ENCODE data around the gene PKNOX2. TPM values are rescaled to one million over a fixed set of nuclear protein-coding genes. Genes with fewer than 3 reads are reported as not detected.

PKNOX2 gene
- polyA plus RNA-seq, 2 of the 4 experiments (the other 2 are of a cell fraction), result not detected

DNA sequence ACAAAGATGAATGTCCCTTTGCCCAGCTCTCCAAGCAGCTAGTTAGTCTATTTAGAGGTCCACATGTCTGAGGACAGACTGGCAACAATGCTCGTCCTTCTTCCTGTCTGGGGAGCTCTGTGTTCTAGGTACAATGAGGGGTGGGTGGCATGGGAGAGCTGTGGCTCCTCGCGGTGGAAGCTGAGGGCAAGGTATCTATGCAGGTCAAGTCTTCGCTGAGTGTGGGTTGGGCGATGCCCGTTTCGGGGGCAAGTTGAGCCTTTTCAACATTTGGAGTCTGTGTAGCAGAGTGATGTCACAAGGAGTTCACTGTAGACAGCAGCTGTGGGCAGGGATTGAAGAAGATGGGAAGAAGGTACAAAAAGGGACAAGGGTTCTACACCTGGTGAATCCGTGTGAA lies 168.3 kb downstream of the PKNOX2 start:
- no peak for ATAC-seq
- H3K27ac ChIP-seq, result no peak overlapping the region
- no peak for TF ChIP-seq MAZ (IDR thresholded peaks at IDR 0.05; ENCODE audit: borderline replicate concordance, low read depth, low read length)
- TF ChIP-seq SMC3 (IDR thresholded peaks at IDR 0.05), result no peak
- TF ChIP-seq HOXB13 (CRISPR knock-in tag; IDR thresholded peaks at IDR 0.05; ENCODE audit: low read depth), result no peak
- TF ChIP-seq, protein P1, sequence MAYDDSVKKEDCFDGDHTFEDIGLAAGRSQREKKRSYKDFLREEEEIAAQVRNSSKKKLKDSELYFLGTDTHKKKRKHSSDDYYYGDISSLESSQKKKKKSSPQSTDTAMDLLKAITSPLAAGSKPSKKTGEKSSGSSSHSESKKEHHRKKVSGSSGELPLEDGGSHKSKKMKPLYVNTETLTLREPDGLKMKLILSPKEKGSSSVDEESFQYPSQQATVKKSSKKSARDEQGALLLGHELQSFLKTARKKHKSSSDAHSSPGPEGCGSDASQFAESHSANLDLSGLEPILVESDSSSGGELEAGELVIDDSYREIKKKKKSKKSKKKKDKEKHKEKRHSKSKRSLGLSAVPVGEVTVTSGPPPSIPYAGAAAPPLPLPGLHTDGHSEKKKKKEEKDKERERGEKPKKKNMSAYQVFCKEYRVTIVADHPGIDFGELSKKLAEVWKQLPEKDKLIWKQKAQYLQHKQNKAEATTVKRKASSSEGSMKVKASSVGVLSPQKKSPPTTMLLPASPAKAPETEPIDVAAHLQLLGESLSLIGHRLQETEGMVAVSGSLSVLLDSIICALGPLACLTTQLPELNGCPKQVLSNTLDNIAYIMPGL (CRISPR knock-in tag; IDR thresholded peaks at IDR 0.05; ENCODE audit: borderline replicate concordance), result no peak
- TF ChIP-seq, protein P2, sequence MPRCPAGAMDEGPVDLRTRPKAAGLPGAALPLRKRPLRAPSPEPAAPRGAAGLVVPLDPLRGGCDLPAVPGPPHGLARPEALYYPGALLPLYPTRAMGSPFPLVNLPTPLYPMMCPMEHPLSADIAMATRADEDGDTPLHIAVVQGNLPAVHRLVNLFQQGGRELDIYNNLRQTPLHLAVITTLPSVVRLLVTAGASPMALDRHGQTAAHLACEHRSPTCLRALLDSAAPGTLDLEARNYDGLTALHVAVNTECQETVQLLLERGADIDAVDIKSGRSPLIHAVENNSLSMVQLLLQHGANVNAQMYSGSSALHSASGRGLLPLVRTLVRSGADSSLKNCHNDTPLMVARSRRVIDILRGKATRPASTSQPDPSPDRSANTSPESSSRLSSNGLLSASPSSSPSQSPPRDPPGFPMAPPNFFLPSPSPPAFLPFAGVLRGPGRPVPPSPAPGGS (IDR thresholded peaks at IDR 0.05), result no peak
- no peak for TF ChIP-seq SREBF2 (IDR thresholded peaks at IDR 0.05)
- TF ChIP-seq KDM1A (IDR thresholded peaks at IDR 0.05; ENCODE audit: low read depth), result no peak
- TF ChIP-seq, protein P3, sequence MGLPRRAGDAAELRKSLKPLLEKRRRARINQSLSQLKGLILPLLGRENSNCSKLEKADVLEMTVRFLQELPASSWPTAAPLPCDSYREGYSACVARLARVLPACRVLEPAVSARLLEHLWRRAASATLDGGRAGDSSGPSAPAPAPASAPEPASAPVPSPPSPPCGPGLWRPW (IDR thresholded peaks at IDR 0.05), result no peak
- no peak for TF ChIP-seq JUNB (IDR thresholded peaks at IDR 0.05)
- no peak for TF ChIP-seq MAFK (IDR thresholded peaks at IDR 0.05; ENCODE audit: partially characterized antibody)
- TF ChIP-seq CHD4 (IDR thresholded peaks at IDR 0.05; ENCODE audit: borderline replicate concordance), result no peak
- no peak for TF ChIP-seq POLR2AphosphoS2 (conservative IDR thresholded peaks at IDR 0.05; ENCODE audit: low read length)
- TF ChIP-seq, protein P4, sequence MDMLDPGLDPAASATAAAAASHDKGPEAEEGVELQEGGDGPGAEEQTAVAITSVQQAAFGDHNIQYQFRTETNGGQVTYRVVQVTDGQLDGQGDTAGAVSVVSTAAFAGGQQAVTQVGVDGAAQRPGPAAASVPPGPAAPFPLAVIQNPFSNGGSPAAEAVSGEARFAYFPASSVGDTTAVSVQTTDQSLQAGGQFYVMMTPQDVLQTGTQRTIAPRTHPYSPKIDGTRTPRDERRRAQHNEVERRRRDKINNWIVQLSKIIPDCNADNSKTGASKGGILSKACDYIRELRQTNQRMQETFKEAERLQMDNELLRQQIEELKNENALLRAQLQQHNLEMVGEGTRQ (IDR thresholded peaks at IDR 0.05), result no peak
- TF ChIP-seq FOSL2 (IDR thresholded peaks at IDR 0.05), result no peak
- no peak for TF ChIP-seq FOSL2 (CRISPR knock-in tag; IDR thresholded peaks at IDR 0.05)
- no peak for TF ChIP-seq NFE2L2 (conservative IDR thresholded peaks at IDR 0.05; ENCODE audit: low read length)
- no peak for TF ChIP-seq ZFP36 (IDR thresholded peaks at IDR 0.05; ENCODE audit: borderline replicate concordance, partially characterized antibody)
- TF ChIP-seq BHLHE40 (IDR thresholded peaks at IDR 0.05; ENCODE audit: low read depth, low read length), result no peak
- no peaks in the 10 kb centered on the region for H3K9me3 ChIP-seq
- POLR2A ChIA-PET, result no interaction called here
- H3K4me1 ChIP-seq, result no peaks in the 10 kb centered on the region
- no peak overlapping the region for H3K4me2 ChIP-seq
- CTCF ChIA-PET, result interaction anchor here (0.5 to 2.1 kb wide), 2 partner anchors 13 to 117 kb away, joined by 3 to 8 read pairs; no protein-coding TSS in a partner anchor
- FAIRE-seq, result no peak
- WGBS (ENCODE audit: missing lambda C conversion rate), result 71% methylated on average over 7 of the region's 8 CpGs
- H3K4me3 ChIP-seq, result no peak overlapping the region
- DNase-seq (ENCODE audit: low read depth in 1 of 2, low spot score in 1 of 2), result no peak

DNA sequence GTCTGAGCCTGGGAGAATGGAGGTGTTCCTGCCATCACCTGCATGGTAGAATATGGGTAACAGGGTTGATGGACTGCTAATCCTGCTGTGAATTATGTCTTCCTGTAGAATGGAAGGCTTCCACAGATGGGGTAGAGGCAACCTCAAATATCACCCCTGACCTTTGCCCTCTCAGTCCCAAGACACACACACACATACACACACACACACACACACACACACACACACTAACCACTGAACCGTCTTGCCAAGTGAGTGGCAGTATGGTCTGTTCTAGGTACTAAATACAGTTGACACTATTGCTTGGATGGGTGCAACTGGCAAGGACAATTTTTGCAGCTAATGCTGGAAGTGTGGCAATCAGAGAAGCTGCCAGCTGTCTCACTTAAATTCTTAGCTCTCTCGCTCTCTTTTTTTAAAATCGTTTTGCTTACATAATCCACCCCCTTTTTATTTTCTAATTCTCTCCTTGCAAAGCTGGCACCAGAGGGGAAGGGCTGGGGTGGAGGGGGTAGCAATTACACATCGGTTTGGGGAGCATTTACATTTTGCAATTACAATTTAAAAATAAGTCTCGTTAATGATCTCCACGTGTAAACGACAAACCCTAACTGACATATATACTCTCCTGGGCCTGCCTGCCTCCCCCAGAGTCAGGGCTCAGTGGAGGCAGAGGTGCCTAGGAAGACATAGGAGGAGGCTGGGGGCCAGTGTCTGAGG lies 169.0 kb downstream of the PKNOX2 start:
- Histone ChIP-seq H3K4me2 (no peak overlapping the region), H3K4me1 (no peaks in the 10 kb centered on the region), H3K4me3 (no peak overlapping the region), H3K27ac (no peak overlapping the region), H3K9me3 (no peaks in the 10 kb centered on the region)
- no peak for ATAC-seq
- no peak for TF ChIP-seq EHMT2 (IDR thresholded peaks at IDR 0.05; ENCODE audit: low read depth)
- no peak for TF ChIP-seq RCOR1 (IDR thresholded peaks at IDR 0.05; ENCODE audit: low read depth, low read length)
- WGBS (ENCODE audit: missing lambda C conversion rate), result 54% methylated on average over 7 of the region's 7 CpGs
- ChIA-PET POLR2A (no interaction called here), CTCF (interaction anchor here (0.5 to 2.7 kb wide), 5 partner anchors 12 to 1001 kb away, joined by 3 to 13 read pairs (median 3); no protein-coding TSS in a partner anchor)
- no peak for FAIRE-seq
- DNase-seq (ENCODE audit: low read depth in 1 of 2, low spot score in 1 of 2), result no peak

DNA sequence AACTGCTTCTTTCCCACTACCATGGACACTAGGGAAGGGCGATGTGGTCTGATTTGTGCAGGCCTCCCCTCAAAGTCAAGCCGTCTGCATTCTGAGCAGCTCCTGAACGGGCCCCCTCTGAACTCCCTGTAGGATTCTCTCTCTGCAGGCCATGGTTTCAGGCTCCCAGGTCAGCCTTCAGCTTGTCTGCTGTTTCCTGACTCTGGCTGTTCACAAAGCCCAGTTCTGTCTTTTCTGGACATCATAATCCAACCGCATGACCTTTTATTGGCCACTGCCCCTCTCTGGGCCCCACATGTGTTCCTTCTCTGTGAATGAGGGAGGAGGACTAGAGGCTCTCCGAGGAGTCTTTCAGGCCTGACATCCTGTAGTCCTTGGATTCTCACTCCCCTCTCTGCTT lies 170.6 kb downstream of the PKNOX2 start:
- CTCF ChIA-PET, result interaction anchor here (0.8 to 2.7 kb wide), 2 partner anchors 11 to 12 kb away, joined by 3 to 13 read pairs; no protein-coding TSS in a partner anchor
- FAIRE-seq, result no peak

More for the DNA sequence above, 170.6 kb downstream of the PKNOX2 start:
- ATAC-seq (no peak), DNase-seq (ENCODE audit: low read depth in 1 of 2, low spot score in 1 of 2) (no peak)
- 27% methylated on average over 4 of the region's 5 CpGs for WGBS (ENCODE audit: missing lambda C conversion rate)
- POLR2A ChIA-PET, result no interaction called here
- TF ChIP-seq ZC3H11A (IDR thresholded peaks at IDR 0.05), result no peak
- TF ChIP-seq RNF2 (IDR thresholded peaks at IDR 0.05; ENCODE audit: borderline replicate concordance, low read depth), result no peak
- TF ChIP-seq, protein P5, sequence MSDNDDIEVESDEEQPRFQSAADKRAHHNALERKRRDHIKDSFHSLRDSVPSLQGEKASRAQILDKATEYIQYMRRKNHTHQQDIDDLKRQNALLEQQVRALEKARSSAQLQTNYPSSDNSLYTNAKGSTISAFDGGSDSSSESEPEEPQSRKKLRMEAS (IDR thresholded peaks at IDR 0.05), result no peak
- TF ChIP-seq GATA3 (IDR thresholded peaks at IDR 0.05; ENCODE audit: borderline replicate concordance), result no peak
- Histone ChIP-seq H3K27ac (no peak overlapping the region), H3K9me3 (no peaks in the 10 kb centered on the region), H3K4me3 (no peak overlapping the region), H3K4me2 (no peak overlapping the region), H3K4me1 (no peaks in the 10 kb centered on the region)

Data from A549 (cell line).